Fibroblast of pulmonary artery (primary cell): ENCODE measurements around the gene SH3PXD2A.
A peak's percentile ranks its signal among the peaks of the same experiment; 100 is the strongest.

Source experiments
- DNase-seq: peaks from one replicate; pipeline ENCODE4 v3.0.0-alpha.2; 2010; ENCODE audit warnings: low read depth
- H3K4me3 ChIP-seq: replicated peaks from 2 replicates; pipeline ENCODE4 v1.5.1; 2011; ENCODE audit warnings: low read depth, mild to moderate bottlenecking, control low read depth, low read length, moderate library complexity
- CTCF ChIP-seq: IDR thresholded peaks from 2 replicates; pipeline ENCODE4 v1.5.1; 2011; ENCODE audit warnings: mild to moderate bottlenecking, control low read depth, low read length, inconsistent platforms; ENCODE audit errors: missing control alignments

SH3PXD2A gene

GRCh38 chr10:103772096-103772845 is 83.1 kb downstream of the SH3PXD2A start:
- H3K4me3 ChIP-seq, result peak overlapping the region; percentile 44
- peak; percentile 82 for DNase-seq
- no peak for TF ChIP-seq CTCF

GRCh38 chr10:103770139-103770538 is 85.2 kb downstream of the SH3PXD2A start:
- no peak for DNase-seq
- no peak for TF ChIP-seq CTCF
- H3K4me3 ChIP-seq, result no peak overlapping the region

- H3K4me3 ChIP-seq, result no peak overlapping the region
- DNase-seq, result no peak
- TF ChIP-seq CTCF, result no peak
These were observed 86.2 kb downstream of the SH3PXD2A start for GRCh38 chr10:103769176-103769575.

GRCh38 chr10:103768345-103768744 is 87.0 kb downstream of the SH3PXD2A start:
- no peak for TF ChIP-seq CTCF
- no peak for DNase-seq

GRCh38 chr10:103767756-103768155 is 87.6 kb downstream of the SH3PXD2A start:
- TF ChIP-seq CTCF, result no peak
- no peak overlapping the region for H3K4me3 ChIP-seq
- DNase-seq, result no peak

More at GRCh38 chr10:103768345-103768744, 87.0 kb downstream of the SH3PXD2A start:
- H3K4me3 ChIP-seq, result no peak overlapping the region

- H3K4me3 ChIP-seq, result no peak overlapping the region
- TF ChIP-seq CTCF, result no peak
- no peak for DNase-seq
These were observed 88.4 kb downstream of the SH3PXD2A start for GRCh38 chr10:103766751-103767505.
